Measurements from ENCODE around the gene MCF2L. TPM values are rescaled to one million over a fixed set of nuclear protein-coding genes. Genes with fewer than 3 reads are reported as not detected.

The MCF2L gene
- polyA plus RNA-seq, 1 donor (not counting 4 experiments of a cell fraction or from before 2014, with no cell fraction given) = 0.14 TPM

DNA sequence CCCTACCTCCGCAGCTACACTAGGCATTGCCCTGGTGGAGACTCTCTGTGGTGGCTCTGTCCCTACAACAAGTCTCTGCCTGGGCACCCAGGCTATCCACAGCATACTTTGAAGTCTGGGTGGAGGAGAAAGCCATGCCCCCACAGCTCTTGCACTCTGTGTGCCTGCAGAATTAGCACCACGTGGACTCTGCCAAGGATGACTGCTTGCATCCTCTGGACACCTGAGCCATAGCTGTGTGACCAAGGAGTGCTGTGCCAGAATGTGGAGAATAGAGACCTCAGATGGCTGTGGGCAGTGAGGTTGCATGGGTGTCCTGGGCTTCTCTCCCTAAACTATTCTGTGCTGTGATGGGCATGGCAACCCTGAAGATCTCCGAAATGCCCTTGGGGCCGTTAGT lies 21.2 kb upstream of the MCF2L start:
- FAIRE-seq = no peak

DNA sequence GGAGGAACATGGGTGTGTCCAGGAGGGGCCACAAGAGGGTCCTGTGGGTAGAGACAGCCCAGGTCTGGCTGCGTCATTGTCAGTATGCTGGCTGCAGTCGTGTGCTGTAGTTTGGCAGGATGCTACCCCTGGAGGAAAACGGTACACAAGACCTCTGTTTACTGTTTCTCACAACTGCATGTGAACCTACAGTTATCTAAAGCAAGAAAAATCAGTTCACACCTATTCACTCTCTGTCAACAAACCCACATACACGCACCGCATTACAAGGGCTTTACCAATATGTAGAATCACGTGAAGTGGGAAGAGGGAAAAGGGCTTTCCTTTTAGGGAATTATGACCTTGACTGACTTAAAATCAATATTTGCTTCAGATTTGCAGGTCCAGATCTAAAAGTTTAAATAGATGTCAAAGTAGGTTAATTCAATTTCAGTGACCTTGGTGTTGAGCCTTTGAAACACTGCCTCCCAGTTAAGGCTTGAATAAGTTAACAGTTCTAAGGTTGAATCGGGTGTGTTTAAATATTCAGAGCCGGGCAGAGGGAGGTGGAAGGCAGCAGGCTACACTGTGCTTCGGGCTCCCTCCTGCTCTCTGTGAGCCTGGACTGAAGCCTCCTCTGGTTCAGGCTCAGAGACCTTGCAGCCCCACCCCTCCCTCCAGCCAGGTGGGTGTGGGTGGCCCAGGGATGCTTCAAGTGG lies 17.2 kb upstream of the MCF2L start:
- no peak overlapping the region for H3K9ac ChIP-seq (ENCODE audit: control insufficient read depth, extremely low read depth, insufficient read depth, low read length)
- H2AFZ ChIP-seq (ENCODE audit: control insufficient read depth, low read length) = no peak overlapping the region
- no peaks in the 10 kb centered on the region for H3K79me2 ChIP-seq (ENCODE audit: control insufficient read depth, insufficient read depth, low read length)
- no peak overlapping the region for H3K27ac ChIP-seq (ENCODE audit: control insufficient read depth, insufficient read depth, low read length)
- dilution Hi-C loops (cut with MboI; ENCODE audit: extremely low pct_ligation_motif_present, low sequenced_read_pairs) = no loop called here
- peaks cover 25% of the 10 kb centered on the region for H3K27me3 ChIP-seq (ENCODE audit: control insufficient read depth, extremely low read depth, insufficient read depth, low read length)
- no peaks in the 10 kb centered on the region for H3K9me3 ChIP-seq (ENCODE audit: control insufficient read depth, low read depth, low read length)
- no peaks in the 10 kb centered on the region for H4K20me1 ChIP-seq (ENCODE audit: control insufficient read depth, extremely low read depth, insufficient read depth, low read length)
- no peak for TF ChIP-seq EZH2 (IDR thresholded peaks at IDR 0.05; ENCODE audit: low read length)
- TF ChIP-seq, protein P1, sequence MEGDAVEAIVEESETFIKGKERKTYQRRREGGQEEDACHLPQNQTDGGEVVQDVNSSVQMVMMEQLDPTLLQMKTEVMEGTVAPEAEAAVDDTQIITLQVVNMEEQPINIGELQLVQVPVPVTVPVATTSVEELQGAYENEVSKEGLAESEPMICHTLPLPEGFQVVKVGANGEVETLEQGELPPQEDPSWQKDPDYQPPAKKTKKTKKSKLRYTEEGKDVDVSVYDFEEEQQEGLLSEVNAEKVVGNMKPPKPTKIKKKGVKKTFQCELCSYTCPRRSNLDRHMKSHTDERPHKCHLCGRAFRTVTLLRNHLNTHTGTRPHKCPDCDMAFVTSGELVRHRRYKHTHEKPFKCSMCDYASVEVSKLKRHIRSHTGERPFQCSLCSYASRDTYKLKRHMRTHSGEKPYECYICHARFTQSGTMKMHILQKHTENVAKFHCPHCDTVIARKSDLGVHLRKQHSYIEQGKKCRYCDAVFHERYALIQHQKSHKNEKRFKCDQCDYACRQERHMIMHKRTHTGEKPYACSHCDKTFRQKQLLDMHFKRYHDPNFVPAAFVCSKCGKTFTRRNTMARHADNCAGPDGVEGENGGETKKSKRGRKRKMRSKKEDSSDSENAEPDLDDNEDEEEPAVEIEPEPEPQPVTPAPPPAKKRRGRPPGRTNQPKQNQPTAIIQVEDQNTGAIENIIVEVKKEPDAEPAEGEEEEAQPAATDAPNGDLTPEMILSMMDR (optimal IDR thresholded peaks at IDR 0.05 in 1 of 3, IDR thresholded peaks at IDR 0.05 in 1 of 3, conservative IDR thresholded peaks at IDR 0.05 in 1 of 3; ENCODE audit: extremely low read depth in 1 of 3, insufficient read depth in 2 of 3, low read length in 3 of 3) = no peak
- H3K4me3 ChIP-seq (ENCODE audit: control insufficient read depth in 2 of 3, extremely low read depth in 1 of 3, insufficient read depth in 2 of 3, low read depth in 1 of 3, low read length in 3 of 3) = no peak overlapping the region
- H3K4me1 ChIP-seq (ENCODE audit: control insufficient read depth, extremely low read depth, insufficient read depth, low read length) = no peaks in the 10 kb centered on the region
- no peaks in the 10 kb centered on the region for H3K9me1 ChIP-seq (ENCODE audit: control insufficient read depth, extremely low read depth, insufficient read depth, low read length)
- no peak for DNase-seq (ENCODE audit: low read depth, low spot score)
- FAIRE-seq = no peak
- H3K36me3 ChIP-seq (ENCODE audit: control insufficient read depth in 2 of 2, extremely low read depth in 1 of 2, insufficient read depth in 2 of 2, low read length in 2 of 2) = no peaks in the 10 kb centered on the region
- H3K4me2 ChIP-seq (ENCODE audit: control insufficient read depth, extremely low read depth, insufficient read depth, low read depth, low read length) = no peak overlapping the region

More for the DNA sequence above, 21.2 kb upstream of the MCF2L start:
- H3K36me3 ChIP-seq (ENCODE audit: control insufficient read depth in 2 of 2, extremely low read depth in 1 of 2, insufficient read depth in 2 of 2, low read length in 2 of 2) = no peaks in the 10 kb centered on the region
- no peak overlapping the region for H2AFZ ChIP-seq (ENCODE audit: control insufficient read depth, low read length)
- peaks cover 30% of the 10 kb centered on the region for H3K27me3 ChIP-seq (ENCODE audit: control insufficient read depth, extremely low read depth, insufficient read depth, low read length)
- no peak overlapping the region for H3K9ac ChIP-seq (ENCODE audit: control insufficient read depth, extremely low read depth, insufficient read depth, low read length)
- no peaks in the 10 kb centered on the region for H3K9me3 ChIP-seq (ENCODE audit: control insufficient read depth, low read depth, low read length)
- no peaks in the 10 kb centered on the region for H3K9me1 ChIP-seq (ENCODE audit: control insufficient read depth, extremely low read depth, insufficient read depth, low read length)
- no peaks in the 10 kb centered on the region for H3K79me2 ChIP-seq (ENCODE audit: control insufficient read depth, insufficient read depth, low read length)
- no peaks in the 10 kb centered on the region for H3K4me1 ChIP-seq (ENCODE audit: control insufficient read depth, extremely low read depth, insufficient read depth, low read length)
- H3K4me2 ChIP-seq (ENCODE audit: control insufficient read depth, extremely low read depth, insufficient read depth, low read depth, low read length) = no peak overlapping the region
- H3K27ac ChIP-seq (ENCODE audit: control insufficient read depth, insufficient read depth, low read length) = no peak overlapping the region
- no peak for TF ChIP-seq EZH2 (IDR thresholded peaks at IDR 0.05; ENCODE audit: low read length)
- TF ChIP-seq, protein P1 (optimal IDR thresholded peaks at IDR 0.05 in 1 of 3, IDR thresholded peaks at IDR 0.05 in 1 of 3, conservative IDR thresholded peaks at IDR 0.05 in 1 of 3; ENCODE audit: extremely low read depth in 1 of 3, insufficient read depth in 2 of 3, low read length in 3 of 3) = no peak
- dilution Hi-C loops (cut with MboI; ENCODE audit: extremely low pct_ligation_motif_present, low sequenced_read_pairs) = no loop called here
- no peaks in the 10 kb centered on the region for H4K20me1 ChIP-seq (ENCODE audit: control insufficient read depth, extremely low read depth, insufficient read depth, low read length)
- H3K4me3 ChIP-seq (ENCODE audit: control insufficient read depth in 2 of 3, extremely low read depth in 1 of 3, insufficient read depth in 2 of 3, low read depth in 1 of 3, low read length in 3 of 3) = no peak overlapping the region
- no peak for DNase-seq (ENCODE audit: low read depth, low spot score)

Data from keratinocyte (primary cell).